DOHH2 (cell line): ENCODE results near the gene RNU6-1.

Experiments
- H3F3A ChIP-seq: fragments of 200-600 bp; sonication (generic), shearing (Covaris generic); 2 replicates; pipeline ENCODE4 v1.6.0; 2016; ENCODE audit warnings: antibody characterized with exemption, mild to moderate bottlenecking; ENCODE audit not compliant: control insufficient read depth, insufficient read depth
- H3K27ac ChIP-seq: fragments of 200-600 bp; sonication (generic); 2 replicates; pipeline ENCODE4 v1.5.1; 2014; ENCODE audit warnings: low read depth, mild to moderate bottlenecking, low read length, moderate library complexity
- H3K27me3 ChIP-seq: fragments of 200-600 bp; sonication (generic); 2 replicates; pipeline ENCODE4 v1.6.1; 2014; ENCODE audit warnings: mild to moderate bottlenecking, low read length, mixed read lengths; ENCODE audit not compliant: control insufficient read depth
- H3K36me3 ChIP-seq: fragments of 200-600 bp; sonication (generic); 2 replicates; pipeline ENCODE4 v1.6.1; 2014; ENCODE audit warnings: mild to moderate bottlenecking, low read length, moderate library complexity, mixed read lengths; ENCODE audit not compliant: control insufficient read depth
- H3K4me1 ChIP-seq: fragments of 200-600 bp; sonication (generic); 2 replicates; pipeline ENCODE4 v1.6.1; 2014; ENCODE audit warnings: mild to moderate bottlenecking, low read length, mixed read lengths; ENCODE audit not compliant: control insufficient read depth
- H3K4me2 ChIP-seq: fragments of 200-600 bp; sonication (generic); 2 replicates; pipeline ENCODE4 v1.6.0; 2014; ENCODE audit warnings: mild to moderate bottlenecking, low read length, moderate library complexity
- H3K4me3 ChIP-seq: fragments of 200-600 bp; sonication (generic); 2 replicates; pipeline ENCODE4 v1.5.1; 2014; ENCODE audit warnings: mild to moderate bottlenecking, low read length, mixed read lengths
- H3K79me2 ChIP-seq: fragments of 200-600 bp; sonication (generic); 2 replicates; pipeline ENCODE4 v1.6.1; 2014; ENCODE audit warnings: mild to moderate bottlenecking, low read length, mixed read lengths; ENCODE audit not compliant: control insufficient read depth
- H3K9me2 ChIP-seq: fragments of 200-600 bp; sonication (generic); replicated peaks from 2 replicates; pipeline ENCODE4 v1.6.1; 2014; ENCODE audit warnings: mild to moderate bottlenecking, low read length, mixed read lengths; ENCODE audit not compliant: control insufficient read depth
- H3K9me3 ChIP-seq: fragments of 200-600 bp; sonication (generic); 2 replicates; pipeline ENCODE4 v1.6.1; 2014; ENCODE audit warnings: antibody characterized with exemption, low read length, mixed read lengths; ENCODE audit not compliant: control insufficient read depth, insufficient read depth
- H4K20me1 ChIP-seq: fragments of 200-600 bp; sonication (generic); 2 replicates; pipeline ENCODE4 v1.6.0; 2014; ENCODE audit warnings: low read depth, mild to moderate bottlenecking, antibody characterized with exemption, low read length, moderate library complexity; ENCODE audit not compliant: control insufficient read depth, insufficient read depth
- CTCF ChIP-seq: fragments of 200-600 bp; sonication (generic); IDR thresholded peaks from one replicate; pipeline ENCODE4 v1.5.1; 2014; ENCODE audit warnings: antibody characterized with exemption, mild to moderate bottlenecking, low read depth, low read length; ENCODE audit not compliant: poor library complexity, severe bottlenecking
- EZH2phosphoT487 ChIP-seq: fragments of 200-600 bp; sonication (generic); IDR thresholded peaks from 2 replicates; pipeline ENCODE4 v1.6.1; 2017; ENCODE audit warnings: borderline replicate concordance, mild to moderate bottlenecking, antibody characterized with exemption, low read length, moderate library complexity, mixed read lengths

Gene RNU6-1

GRCh38 chr15:67827562-67828277 is 12.1 kb downstream of the RNU6-1 start:
- Histone ChIP-seq H3K27me3 (peaks cover 26% of the 10 kb centered on the region), H3K4me3 (no peak overlapping the region), H3F3A (no peaks in the 10 kb centered on the region), H3K4me2 (no peak overlapping the region), H4K20me1 (0 out of 2 replicates have a peak, but pooled peaks cover 3% of the 10 kb centered on the region), H3K79me2 (no peaks in the 10 kb centered on the region), H3K9me2 (no peaks in the 10 kb centered on the region), H3K27ac (no peak overlapping the region), H3K36me3 (no peaks in the 10 kb centered on the region), H3K4me1 (no peaks in the 10 kb centered on the region), H3K9me3 (no peaks in the 10 kb centered on the region; the same call in 1 of the 2 replicates)
- no peak for TF ChIP-seq EZH2phosphoT487
- TF ChIP-seq CTCF: no peak

GRCh38 chr15:67826717-67827561 is 12.9 kb downstream of the RNU6-1 start:
- Histone ChIP-seq H3F3A (no peaks in the 10 kb centered on the region), H3K36me3 (no peaks in the 10 kb centered on the region), H3K9me2 (no peaks in the 10 kb centered on the region), H3K27me3 (peaks cover 29% of the 10 kb centered on the region), H3K4me2 (no peak overlapping the region), H4K20me1 (0 out of 2 replicates have a peak, but pooled peaks cover 3% of the 10 kb centered on the region), H3K27ac (no peak overlapping the region), H3K4me3 (no peak overlapping the region), H3K9me3 (no peaks in the 10 kb centered on the region; the same call in 1 of the 2 replicates), H3K4me1 (no peaks in the 10 kb centered on the region), H3K79me2 (no peaks in the 10 kb centered on the region)
- TF ChIP-seq CTCF (no peak), EZH2phosphoT487 (no peak)

- Histone ChIP-seq H3K9me3 (no peaks in the 10 kb centered on the region; the same call in 1 of the 2 replicates), H3K27me3 (peaks cover 35% of the 10 kb centered on the region), H3K4me1 (no peaks in the 10 kb centered on the region), H3K4me2 (no peak overlapping the region), H4K20me1 (0 out of 2 replicates have a peak, but pooled peaks cover 3% of the 10 kb centered on the region), H3K4me3 (no peak overlapping the region), H3K27ac (no peak overlapping the region), H3F3A (no peaks in the 10 kb centered on the region), H3K9me2 (no peaks in the 10 kb centered on the region), H3K36me3 (no peaks in the 10 kb centered on the region), H3K79me2 (no peaks in the 10 kb centered on the region)
- TF ChIP-seq CTCF (no peak), EZH2phosphoT487 (no peak)
Measured at GRCh38 chr15:67825881-67826716, 13.7 kb downstream of the RNU6-1 start.
